HG03135 (cell line): ENCODE data around the gene PARP9.

ENCODE experiments used
- ATAC-seq: cut with Tn5 transposase; IDR thresholded peaks from one replicate; pipeline ENCODE4 v1.9.1; 2021; ENCODE audit warnings: mild to moderate bottlenecking, moderate library complexity; ENCODE audit not compliant: unreplicated experiment

PARP9 gene

DNA sequence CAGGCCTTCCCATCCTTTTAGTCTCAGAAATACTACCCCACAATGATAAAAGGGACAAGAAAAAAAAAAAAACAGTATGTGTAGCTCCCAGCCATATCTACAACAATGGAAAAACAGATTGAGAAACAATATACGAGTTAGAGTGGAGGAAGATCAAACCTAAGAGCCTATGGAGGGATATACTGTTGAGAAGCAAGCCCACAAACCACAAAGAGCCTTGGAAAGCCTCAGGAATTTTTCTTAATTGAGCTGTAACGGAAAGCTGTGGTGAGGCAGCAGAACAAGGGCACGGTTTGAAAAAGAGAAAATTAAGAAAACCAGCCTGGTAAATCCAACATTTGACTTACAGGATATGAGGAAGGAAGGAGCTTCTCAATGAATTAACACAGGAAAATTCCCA lies 70.8 kb downstream of the PARP9 start:
- ATAC-seq = no peak

DNA sequence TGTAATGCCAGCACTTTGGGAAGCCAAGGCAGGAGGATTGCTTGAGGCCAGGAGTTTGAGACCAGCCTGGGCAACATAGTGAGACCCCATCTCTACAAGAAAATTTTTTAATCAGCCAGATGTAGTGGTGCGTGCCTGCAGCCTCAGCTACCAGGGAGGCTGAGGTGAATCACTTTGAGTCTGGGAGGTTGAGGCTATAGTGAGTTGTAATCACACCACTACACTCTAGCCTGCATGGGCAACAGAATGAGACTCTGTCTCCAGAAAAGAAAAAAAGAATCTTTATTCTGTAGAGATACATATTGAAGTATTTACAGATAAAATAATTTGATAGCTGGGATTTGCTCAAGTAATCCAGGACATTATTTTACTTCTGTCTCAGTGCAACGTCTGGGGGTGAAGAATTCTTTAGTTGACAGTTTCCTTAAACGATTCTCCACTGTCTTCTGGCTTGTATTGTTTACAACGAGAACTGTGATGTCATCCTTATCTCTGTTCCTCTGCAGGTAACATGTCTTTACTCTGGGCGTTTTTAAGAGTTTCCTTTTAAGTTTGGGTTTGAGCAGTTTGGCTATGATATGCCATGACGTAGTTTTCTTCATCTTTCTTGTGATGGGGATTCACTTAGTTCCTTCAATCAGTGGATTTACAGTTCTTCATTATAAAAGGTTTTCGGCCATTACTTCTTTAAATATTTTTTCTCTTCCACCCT lies 75.7 kb downstream of the PARP9 start:
- ATAC-seq = no peak

DNA sequence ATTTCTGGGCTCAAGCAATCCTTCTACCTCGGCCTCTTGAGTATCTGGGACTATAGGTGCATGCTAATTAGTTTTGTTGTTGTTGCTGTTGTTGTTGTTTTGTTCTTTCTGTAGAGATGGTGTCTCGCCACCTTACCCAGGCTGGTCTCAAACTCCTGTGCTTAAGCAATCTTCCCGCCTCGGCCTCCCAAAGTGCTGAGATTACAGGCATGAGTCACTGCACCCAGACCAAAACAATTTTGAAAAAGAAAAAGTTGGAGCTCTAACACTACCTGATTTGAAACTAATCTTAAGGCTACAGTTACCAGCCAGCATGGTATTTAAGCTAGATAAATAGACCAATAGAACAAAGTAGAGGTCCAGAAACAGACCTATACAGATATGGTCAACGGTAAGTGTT lies 79.1 kb downstream of the PARP9 start:
- no peak for ATAC-seq

DNA sequence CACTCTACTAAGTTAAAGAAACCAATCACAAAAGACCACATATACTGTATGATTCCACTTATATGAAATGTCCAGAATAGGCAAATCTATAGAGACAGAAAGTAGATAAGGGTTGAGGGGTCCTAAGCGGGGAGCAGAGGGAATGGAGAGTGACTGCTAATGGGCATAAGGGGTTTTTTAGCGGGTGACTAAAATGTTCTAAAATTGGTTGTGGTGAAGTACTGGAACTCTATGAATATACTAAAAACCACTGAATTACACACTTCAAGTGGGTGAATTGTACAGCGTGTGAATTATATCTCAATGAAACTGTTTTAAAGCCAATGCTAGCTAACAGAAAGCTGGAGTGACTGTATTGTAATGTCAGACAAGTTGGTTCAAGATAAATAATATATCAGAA lies 82.7 kb downstream of the PARP9 start:
- no peak for ATAC-seq
